ENCODE data around the gene PACS2.

PACS2 gene

DNA sequence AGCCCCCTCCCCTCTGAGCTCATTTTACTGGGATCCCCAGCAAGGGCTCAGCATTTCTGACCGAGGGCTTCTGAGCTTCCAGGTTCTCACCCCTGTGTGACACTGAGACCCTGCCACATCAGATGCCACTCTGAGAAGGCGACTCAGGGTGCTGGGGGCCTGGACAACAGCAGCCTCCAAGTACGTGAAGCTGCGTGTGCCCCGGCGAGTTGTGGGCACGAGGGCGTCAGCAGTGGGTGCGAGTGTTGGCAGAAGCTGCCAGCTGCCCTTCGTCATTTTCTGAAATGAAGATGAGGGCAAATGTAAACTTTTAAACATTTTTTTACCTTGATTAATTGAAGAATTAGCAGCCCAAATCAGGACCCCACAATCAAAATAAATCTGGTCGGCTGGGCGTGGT, 51.1 kb downstream of the PACS2 start:
- FAIRE-seq (no peak), DNase-seq (ENCODE audit: insufficient read length, low spot score) (no peak)

GRCh38 chr14:105366386-105367074, 52.0 kb downstream of the PACS2 start:
- no peak for DNase-seq (ENCODE audit: insufficient read length, low spot score)

DNA sequence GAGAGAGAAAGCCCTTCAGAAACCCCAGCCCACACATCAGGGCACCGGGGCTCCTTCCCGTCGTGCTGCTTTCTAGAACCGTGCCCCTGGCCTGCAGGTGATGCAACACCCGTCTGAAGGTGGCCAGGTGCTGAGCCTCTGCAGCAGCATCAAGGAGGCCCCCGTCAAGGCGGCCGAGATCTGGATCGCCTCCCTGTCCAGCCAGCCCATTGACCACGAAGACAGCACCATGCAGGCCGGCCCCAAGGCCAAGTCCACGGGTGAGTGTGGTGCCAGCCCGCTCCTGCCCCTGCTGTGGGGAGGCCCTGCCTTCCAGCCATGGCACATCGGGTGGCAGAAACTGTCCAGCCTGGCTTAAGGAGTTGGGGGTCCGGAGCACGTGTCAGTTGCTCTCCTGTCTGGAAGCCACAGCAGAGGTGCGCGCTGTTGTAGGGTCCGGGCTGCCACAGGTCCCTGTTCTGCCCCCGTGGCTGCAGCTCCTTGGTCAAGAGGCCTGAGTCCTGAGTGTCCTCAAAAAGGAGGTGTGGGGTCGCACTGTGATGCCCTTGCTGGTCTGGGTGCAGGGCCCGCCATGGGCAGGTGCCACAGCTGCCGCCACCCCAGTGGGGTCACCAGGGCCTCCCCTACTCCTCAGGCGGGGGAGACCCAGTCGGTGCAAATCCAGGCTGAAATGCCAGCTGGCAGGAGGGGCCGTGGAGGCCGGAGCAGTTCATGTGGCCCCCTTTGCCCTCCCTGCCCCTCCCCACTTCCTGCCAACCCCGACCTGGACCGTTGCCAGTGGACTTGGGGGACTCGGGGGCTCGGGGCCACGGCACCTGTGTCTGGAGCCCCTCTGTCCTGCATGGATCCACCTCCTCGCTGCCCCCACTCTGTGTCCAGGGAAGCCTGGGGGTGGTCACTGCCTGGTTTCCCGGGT, 52.8 kb downstream of the PACS2 start:
- no peak for FAIRE-seq
- DNase-seq (ENCODE audit: insufficient read length, low spot score) = no peak

More at GRCh38 chr14:105366386-105367074, 52.0 kb downstream of the PACS2 start:
- no peak for FAIRE-seq

DNA sequence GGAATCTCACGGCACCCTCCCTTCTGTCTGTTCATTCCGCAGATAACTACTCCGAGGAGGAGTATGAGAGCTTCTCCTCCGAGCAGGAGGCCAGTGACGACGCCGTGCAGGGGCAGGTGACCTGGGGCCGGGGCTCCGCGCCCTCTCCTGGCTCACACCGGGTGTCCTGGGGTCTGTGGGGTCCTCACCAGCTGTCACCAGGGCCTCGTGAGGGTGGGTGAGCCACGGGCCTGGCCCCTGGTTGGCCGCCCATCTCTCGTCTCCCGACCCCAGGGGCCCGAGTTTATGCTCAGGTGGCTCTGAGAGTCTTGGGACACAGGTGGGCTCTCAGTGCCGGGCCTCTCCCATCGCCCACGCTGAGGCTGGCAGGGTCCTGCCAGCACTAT, 53.5 kb downstream of the PACS2 start:
- no peak for DNase-seq (ENCODE audit: insufficient read length, low spot score)
- FAIRE-seq = no peak

DNA sequence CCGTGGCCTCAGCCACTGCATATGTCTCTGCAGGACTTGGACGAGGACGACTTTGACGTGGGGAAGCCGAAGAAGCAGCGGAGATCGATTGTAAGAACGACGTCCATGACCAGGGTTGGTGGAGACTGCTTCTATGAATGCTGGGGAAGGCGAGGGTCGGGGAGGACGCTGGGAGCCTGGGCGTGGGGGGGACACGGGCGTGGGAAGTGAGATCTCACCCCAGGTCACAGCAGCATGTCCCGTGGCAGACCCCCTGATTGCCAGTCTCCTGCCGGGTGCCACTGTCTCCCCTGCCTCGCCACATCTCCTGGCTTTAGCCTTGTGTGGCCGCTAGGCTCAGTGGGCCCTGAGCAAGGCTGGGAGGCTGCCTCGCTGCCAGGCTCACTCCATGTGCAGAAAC, 53.9 kb downstream of the PACS2 start:
- FAIRE-seq = no peak
- DNase-seq (ENCODE audit: insufficient read length, low spot score) = no peak

GRCh38 chr14:105368910-105369652, 54.5 kb downstream of the PACS2 start:
- DNase-seq (ENCODE audit: insufficient read length, low spot score) = no peak
- no peak for FAIRE-seq

DNA sequence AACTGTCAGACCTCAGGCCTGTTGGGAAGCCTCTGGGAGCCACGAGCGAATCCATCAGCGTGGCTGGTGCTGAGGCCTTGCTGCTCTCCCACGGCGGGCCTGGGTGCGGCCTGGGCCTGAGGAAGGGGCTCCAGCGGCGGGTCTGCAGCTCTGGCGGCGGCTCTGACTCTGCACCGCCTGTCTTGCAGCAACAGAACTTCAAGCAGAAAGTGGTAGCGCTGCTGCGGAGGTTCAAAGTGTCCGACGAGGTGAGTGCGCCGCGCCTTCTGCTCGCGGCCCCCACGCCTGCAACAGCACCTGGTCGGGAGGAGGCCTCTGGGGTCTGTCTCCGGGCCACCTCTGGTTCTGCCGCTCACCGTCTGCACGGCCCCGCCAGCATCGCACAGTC, 55.1 kb downstream of the PACS2 start:
- FAIRE-seq = no peak

GRCh38 chr14:105374389-105374788, 59.8 kb downstream of the PACS2 start:
- DNase-seq (ENCODE audit: insufficient read length, low spot score) (no peak), FAIRE-seq (no peak)

More for the DNA sequence above, 55.1 kb downstream of the PACS2 start:
- DNase-seq (ENCODE audit: insufficient read length, low spot score) = no peak

GRCh38 chr14:105375635-105376057, 61.1 kb downstream of the PACS2 start:
- DNase-seq (ENCODE audit: insufficient read length, low spot score) (no peak), FAIRE-seq (peak; percentile 42)

DNA sequence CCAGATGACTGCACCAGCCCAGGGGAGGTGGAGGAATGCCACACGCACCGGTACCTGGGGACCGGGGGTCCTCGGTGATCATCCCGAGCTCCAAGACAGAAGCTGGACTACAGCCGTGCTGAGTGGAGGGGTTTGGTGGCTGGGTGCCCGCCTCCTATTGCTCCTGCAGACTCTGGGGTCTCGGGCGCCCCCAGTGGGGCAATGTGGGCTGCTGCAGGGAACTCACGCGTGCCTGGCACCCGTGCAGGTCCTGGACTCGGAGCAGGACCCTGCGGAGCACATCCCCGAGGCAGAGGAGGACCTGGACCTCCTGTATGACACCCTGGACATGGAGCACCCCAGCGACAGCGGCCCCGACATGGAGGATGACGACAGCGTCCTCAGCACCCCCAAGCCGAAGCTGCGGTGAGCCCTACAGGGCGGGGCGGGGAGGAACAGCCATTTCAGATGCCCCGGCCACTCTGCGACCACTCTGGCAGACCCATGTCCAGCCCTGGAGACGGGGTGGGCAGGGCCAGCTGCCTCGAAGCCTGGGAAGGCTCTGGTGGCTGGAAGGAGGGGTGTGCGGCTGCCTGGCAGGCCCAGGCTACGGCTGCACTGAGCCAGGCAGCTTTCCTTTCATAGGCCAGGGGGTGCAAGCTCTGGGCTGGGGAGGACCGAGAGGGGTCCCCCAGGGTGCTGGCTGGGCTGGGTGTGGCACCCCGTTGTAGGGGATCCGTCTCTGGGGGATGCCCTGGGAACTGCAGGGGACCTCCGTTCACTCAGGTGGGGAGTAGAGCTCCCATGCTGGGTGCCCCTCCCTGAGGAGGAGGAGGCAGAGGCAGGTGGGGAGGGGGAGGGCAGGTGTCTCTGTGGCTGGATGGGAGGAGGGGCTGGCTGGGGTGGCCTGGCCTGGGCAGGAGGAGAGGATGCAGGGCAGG, 62.2 kb downstream of the PACS2 start:
- no peak for FAIRE-seq
- DNase-seq (ENCODE audit: insufficient read length, low spot score) = no peak

- no peak for FAIRE-seq
Observed at GRCh38 chr14:105377555-105378182, 63.1 kb downstream of the PACS2 start.

DNA sequence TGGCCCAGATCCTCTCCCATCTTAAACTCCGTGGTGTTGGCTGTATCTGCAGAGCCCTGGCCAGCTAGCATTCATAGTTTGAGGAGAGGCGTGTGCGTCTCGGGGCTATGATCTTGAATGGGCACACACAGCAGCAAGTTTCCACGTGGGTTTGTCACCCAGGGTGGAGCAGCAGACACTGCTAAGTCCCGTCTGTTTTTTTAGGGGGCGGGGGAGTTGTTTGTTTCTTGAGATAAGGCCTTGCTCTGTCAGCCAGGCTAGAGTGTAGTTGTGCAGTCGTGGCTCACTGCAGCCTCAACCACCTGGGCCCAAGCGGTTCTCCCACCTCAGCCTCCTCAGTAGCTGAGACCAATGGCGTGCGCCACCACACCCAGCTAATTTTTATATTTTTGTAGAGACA, 63.7 kb downstream of the PACS2 start:
- DNase-seq (ENCODE audit: insufficient read length, low spot score) (no peak), FAIRE-seq (no peak)

More at GRCh38 chr14:105377555-105378182, 63.1 kb downstream of the PACS2 start:
- no peak for DNase-seq (ENCODE audit: insufficient read length, low spot score)

- FAIRE-seq (no peak), DNase-seq (ENCODE audit: insufficient read length, low spot score) (no peak)
Observed at GRCh38 chr14:105378873-105379685, 64.5 kb downstream of the PACS2 start.

DNA sequence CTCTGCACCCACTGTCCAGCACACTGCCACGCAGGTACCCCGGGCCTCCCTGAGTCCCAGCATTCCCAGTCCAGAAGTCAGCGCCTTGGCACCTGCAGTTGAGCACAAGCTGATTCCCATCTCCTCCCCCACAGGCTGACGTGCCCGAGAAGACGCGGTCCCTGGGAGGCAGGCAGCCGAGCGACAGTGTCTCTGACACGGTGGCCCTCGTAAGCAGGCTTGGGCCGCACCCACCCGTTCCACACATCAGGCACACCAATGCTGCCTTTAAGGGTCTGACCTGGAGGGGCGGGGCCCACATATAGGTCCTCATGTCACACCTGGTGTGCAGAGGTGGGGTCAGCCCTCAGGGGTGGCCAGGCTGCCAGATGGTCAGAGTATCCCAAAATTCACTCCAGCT, 65.4 kb downstream of the PACS2 start:
- DNase-seq (ENCODE audit: insufficient read length, low spot score) (no peak), FAIRE-seq (no peak)

DNA sequence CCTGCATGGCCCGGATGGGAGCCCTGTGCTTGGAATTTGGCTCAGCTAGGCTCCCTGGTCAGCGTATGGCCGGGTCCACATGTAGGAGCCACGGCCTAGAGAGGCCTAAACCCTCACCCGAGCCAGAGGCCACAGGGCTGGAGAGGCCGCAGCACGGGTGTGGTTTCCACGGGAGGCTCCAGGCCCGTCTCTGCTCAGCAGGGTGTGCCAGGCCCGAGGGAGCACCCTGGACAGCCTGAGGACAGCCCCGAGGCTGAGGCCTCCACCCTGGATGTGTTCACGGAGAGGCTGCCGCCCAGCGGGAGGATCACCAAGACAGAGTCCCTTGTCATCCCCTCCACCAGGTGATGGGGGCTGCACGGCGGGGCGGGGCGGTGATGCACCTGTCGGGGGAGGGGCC, 66.2 kb downstream of the PACS2 start:
- DNase-seq (ENCODE audit: insufficient read length, low spot score) (no peak), FAIRE-seq (no peak)

DNA sequence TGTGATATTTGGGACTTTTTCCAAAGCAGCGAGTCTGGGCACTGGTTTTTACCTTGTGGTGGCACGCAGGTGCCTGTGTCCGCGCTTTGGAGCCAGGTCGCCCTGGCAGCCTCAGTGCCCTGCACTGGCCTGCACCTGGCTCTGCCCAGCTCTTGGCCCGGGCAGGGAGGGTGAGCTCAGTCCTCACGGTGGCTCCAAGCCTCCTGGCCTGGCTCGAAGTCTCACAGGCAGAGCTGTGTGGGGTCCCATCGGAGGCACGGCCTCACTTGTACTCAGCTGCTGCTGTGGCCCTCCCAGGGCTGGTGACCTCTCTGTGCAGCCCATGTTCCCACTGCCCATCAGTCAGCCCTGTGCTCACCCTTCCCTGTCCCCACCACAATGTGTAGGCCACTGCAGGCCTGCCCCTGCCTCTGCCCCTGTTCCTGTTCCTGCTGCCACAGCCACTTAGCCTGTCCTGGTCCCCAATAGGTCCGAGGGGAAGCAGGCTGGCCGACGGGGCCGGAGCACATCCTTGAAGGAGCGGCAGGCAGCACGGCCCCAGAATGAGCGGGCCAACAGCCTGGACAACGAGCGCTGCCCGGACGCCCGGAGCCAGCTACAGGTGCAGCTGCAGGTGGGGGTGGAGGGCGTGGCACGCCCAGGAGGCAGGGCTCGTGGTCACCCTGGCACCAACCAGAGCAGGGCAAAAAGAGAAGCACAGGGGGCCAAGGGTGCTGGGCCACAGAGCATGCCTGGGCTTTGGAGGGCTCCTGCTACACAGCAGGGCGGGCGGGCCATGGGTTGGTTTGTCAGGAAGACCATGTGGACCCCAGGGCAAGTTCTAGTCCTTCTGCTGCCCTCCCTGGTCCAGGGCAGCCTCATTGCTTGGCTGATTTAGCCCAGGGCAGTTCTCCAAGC, 67.1 kb downstream of the PACS2 start:
- DNase-seq (ENCODE audit: insufficient read length, low spot score) (no peak), FAIRE-seq (no peak)

DNA sequence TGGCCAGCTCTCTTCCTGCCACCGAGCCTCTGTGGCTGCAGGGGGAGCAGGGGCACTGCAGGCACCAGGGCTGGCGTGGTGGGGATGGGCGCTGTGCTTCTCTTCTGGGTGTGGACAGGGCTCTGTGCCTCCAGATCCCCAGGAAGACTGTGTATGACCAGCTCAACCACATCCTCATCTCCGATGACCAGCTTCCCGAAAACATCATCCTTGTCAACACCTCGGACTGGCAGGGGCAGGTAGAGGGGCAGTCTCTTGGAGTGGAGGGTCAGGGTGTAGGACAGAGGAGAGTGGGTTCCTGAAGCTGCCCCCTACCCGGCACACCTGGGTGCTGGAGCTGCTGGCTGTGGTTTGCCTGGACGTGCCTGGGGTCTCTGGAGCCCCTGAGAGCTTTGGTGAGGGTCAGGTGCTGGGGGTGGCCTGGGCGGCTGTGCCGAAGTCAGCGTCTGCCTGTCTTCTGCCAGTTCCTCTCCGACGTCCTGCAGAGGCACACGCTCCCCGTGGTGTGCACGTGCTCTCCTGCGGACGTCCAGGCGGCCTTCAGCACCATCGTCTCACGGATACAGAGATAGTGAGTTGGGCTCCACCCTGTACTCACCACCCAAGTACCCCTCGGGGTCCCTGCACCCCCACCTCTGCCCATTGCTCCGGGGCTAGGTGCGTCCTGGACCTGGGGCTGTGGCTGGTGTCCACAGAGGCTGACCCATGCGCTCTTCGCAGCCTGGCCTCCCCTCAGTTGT, 68.0 kb downstream of the PACS2 start:
- DNase-seq (ENCODE audit: insufficient read length, low spot score) = no peak
- no peak for FAIRE-seq
